SW 1271 (cell line): ENCODE measurements around the gene DNAH1.
A peak's percentile ranks its signal among the peaks of the same experiment; 100 is the strongest.

Source experiments
- DNase-seq, 2 experiments: peaks; one replicate each; lab custom pipeline; 2025; lab: John Stamatoyannopoulos, UW

The DNAH1 gene

DNA sequence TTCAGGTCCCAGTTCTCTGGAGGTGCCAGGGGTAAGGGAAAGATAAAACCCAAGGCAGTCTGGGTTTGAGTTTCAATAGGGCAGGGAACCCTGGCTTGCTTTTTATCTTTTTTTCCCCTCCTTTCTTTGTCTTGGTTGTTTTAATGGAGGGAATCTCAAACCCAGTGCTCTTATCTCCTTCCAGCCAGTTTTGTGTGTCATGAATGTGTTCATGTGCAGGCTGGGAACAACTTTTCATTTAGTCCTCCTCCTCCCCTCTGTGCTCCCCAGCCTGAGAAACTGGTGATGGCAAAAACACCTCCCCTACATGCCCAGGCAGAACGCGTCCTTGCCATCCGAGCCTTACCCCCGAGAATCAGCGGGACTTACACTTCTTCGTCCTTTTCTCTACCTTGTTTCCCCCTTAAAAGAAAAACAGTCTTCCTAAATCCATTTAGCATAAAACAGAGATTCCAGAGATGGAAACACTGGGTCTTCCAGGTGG is 117.9 kb downstream of the DNAH1 start:
- no peak for DNase-seq

DNA sequence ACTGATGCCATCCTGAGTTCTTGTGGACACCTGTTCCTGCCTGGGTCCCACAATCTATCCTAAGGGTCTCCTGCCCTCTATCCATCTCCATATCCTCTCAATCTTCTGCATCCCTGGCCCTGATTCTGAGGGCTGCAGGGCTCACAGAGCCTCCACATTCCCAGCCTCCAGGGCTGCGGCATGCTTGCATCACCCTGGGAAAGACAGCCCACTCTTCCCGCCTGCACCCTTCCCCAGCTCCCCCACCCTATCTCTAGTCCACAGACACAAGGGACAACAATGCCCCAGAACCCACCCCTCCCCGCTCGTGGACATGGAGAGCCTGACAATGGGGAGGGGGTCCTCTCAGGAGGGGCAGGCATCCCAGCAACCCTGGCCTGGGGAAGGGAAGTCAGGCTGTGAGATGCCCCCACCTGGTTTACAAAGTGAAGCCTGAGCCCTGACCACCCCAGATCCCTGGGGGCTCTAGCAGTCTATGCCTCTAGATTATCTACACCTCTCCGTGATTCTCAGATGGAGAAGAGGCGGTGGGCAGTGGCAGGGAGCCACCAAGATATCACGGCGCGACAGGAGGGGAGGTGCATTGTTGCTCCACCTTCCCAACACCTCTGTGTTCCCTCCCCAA is 118.5 kb downstream of the DNAH1 start:
- no peak for DNase-seq

DNA sequence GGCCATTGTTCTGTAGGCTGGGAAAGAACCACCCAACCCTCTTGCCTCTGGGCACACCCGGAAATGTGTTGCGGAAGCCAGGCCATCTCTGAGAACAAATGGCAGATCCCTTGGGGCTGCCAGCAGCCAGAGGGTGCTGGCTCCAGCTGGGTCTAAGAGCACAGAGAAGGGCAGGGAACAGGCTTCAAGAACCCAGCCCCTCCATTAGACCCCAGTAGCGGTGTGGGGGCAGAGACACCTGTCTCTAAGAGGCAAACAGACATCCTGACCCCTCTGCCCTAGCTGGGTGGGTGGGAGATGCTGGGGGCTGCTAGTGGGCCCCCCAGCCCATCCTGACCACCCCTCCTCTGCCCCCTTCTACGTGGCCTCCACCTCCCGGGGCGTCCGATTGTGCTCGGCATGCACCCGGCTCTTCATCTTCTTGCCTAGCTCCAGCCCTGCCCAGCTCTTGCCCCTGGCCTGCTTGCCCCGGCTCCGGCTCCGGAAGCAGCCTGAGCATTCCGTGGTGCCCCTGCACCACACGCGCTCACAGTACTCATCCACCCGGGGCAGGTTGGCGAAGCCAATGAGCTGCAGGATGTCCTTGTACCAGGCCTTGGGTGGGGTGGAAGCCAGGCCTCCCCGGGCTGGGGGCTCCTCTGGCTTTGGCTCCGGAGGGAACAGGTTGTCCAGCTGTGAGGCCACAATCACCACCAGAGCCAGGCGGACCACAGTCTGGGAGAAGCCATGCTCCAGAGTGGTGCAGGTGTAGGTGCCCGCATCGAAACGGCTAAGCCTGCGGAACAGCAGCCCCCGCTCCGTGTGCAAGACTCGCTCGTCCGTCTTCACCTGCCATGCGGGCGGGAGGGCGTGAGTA is 119.4 kb downstream of the DNAH1 start:
- no peak for DNase-seq

DNA sequence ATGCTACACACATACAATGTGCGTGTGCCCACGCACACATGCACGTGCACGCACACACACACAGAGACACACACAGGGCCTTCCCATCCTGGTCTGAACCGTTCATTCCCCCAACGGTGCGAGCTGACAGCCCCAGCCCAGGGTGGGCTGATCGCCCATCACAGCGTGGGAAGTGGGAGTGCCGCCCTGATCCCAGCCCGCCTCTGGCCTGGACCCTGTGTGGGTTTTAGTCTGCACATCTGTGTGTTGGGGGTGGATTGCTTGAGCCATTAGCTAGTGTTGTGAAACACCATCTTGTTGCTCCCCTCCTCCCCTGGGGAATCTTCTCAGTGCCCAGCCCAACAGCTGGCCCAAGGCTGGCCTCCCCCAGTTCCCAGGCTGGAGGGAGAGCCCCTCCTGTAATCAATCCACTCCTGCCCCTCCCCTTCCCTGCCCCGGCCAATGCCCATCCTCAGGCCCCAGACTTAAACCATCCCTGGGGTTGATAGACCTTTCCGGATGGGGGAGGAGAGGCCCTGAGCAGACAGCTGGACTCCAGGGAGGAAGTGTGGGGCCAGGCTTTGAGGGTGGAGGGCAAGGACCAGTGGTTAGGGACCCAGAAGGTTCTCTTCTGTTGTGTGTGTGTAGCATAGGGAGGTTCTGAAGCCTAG is 120.5 kb downstream of the DNAH1 start:
- no peak for DNase-seq

DNA sequence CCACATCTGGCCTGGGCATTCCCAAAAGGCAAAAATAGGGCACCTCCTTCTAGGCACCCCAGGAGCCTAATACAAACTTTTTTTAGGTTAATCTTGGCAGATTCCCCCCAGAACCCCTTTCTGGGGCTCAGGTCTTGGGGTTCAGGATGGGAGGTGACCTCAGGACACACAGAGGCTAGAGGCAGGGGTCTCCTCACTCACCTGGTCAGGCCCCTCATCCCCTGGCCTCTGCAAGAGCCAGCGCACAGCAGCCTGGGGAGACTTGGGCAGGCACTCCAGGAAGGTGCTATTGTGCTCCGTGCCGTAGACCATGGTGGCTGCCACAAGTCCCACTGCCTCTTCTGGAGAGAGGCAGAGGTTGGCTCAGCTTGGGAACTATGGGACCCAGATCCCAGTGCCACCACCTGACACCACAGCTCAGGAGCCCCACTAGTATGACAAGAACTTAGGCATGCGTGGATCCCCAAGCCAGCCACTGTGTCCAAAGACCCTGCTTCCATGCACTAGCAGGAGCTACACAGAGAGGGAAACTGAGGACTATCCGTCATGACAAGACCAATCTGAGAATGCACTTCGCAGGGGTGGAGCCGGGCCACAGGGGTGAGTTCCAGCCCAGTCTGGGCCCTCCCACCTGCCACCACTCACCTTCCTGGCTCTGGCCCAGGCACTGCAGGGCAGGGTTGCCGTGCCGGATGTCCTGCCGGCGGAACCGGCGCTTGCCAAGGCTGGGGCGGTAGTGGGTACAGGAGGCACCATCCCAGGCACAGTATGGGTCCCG is 121.4 kb downstream of the DNAH1 start:
- no peak for DNase-seq

DNA sequence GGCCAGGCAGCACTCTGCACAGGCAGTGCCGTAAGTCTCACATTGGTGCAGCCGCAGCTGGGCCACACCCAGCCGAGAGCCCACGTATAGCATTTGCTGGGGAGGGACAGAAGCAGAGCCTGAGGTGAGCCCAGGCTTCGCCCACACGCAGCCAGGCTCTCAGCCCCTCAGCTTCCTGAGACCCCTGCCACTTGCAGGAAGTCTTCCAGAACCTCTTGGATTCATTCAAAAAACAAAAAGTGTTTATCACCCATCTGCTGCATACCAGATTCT is 121.9 kb downstream of the DNAH1 start:
- no peak for DNase-seq

DNA sequence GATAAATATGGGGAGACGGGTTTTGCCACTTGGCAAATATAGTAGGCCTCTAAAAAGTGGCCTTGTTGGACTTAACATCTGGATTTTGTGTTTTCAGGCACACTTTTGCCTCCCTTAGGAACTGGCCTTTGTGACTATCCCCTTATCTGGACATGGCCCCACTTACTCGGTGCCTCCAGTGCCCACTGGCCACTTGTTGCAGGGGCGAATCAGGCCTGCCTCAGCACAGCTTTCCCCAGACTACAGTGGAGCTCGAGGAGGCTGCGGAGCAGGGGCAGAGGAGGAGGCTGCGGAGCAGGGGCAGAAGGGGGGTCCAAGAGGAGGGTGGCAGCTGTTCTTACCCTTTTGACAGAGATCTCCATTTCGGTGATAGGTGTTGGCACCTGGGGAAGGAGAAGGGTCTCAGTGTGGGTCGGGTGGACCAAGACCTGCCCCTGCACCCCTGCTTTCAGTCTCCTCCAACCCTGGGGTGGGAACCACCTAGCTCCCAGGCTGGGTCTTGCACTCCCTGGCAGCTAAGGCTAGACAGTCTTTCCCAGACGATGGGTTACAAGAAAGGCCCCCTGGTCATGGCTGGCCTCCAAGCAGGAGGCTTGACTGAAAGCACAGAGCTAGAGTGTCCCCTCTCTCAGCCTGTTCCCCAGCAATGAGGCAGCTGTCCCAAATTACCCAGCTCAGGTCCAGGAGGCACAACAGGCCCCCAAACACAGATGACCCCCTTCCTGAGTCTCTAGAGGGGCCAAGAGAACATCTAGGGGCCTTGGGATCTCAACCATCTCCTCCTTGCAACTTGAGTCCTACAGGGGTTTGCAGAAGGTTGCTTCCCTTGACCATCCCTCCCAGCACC is 122.7 kb downstream of the DNAH1 start:
- DNase-seq = no peak

DNA sequence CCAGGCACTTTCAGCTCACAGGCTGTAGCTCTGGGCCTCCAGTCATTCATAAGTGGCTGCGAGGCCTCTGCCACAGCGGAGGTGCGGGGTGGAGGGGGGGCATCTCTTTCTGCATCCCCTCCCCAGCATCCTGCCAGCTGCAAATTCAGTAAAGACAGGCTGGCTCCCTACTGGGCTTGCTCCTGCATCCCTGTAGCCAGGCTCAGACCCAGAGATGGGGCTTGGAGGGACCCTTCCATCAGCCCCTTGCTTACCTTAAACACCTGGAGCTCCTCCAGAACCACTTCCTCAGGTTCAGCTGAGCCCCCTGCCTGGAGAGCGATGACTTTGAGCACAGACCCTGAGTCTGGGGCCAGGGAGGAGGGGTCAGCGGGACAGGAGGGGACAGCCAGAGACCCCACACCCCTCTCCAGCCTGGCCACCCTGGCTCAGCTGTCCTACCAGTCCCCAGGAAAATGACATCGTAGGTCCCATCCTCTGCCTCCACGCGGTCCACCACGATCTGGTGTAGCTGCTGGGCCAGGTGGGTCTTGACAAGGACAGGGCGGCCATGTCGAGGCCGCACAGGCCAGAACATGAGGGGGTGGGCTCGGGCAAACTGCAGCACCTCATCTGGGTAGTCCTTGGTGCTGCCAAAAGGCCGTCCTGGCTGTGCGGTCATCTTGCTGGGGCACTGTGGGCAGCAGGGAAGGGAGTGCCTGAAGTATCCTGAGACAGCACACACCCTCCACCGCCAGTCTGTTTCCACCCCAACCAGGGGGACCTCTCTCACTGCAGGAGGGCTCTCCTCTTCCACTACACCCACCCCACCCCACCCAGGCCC is 123.5 kb downstream of the DNAH1 start:
- no peak for DNase-seq

DNA sequence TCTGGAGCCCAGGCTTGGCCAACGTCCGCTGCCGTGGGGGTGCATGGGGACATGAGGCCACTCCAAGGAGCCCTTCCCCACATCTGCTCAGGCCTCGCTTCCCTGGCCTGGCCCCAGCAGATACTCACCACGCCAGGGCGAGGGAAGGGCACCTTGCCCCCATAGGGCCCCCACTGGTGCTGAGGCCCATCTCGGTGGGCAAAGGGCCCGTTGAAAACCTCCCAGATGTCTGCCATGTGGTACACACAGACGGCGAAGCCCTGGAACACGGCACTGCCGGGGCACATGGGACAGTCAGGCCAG is 124.1 kb downstream of the DNAH1 start:
- DNase-seq = no peak

DNA sequence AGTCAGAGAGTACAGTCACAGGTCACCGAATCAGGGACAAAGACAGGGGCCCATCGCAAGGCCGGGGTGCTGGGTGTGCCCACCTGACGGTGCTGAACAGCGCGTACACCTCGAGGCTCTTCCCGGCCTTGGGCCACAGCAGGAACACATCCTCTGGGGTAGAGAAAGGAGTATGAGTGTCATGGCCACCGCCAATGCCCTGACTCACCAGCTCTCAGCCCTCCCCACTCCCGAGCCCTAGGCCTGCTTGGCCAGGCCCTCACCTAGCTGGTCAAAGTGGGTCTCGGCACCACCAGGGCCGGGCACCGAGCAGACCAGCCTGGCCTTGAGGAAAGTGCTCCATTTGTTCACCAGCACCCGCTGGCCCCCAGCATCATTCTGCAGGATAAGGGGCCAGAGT is 124.6 kb downstream of the DNAH1 start:
- DNase-seq = no peak

DNA sequence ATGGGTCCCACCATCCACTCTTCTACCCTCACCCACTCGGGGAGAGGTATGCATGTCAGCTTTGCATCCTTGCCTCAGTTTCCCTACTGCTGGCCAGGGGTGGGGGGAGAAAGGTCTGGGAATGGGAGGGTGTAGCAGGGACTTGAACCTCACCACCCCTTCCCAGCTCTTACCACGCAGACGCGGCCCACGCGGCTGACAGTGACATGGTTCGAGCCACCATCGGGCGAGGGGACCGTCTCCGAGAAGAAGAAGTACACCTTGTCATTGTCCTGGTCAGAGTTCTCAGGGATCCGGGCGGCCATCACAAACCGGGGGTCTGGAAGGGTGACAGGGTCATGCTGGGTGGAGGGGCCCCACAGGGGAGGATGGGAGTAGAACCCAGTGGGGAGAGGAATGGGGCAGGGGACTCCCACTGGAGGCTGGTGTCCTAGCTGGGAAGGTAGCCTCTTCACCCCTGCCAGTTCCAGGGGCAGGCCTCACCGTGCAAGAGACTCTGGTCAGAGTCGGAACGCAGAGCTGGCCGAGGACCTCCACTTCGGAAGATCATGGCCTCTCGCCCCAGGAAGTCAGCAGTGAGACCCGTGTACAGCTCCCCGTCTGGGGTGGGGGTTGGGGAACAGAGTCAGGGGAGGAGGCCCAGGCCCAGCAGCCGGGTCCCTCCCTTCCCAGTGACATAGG is 125.1 kb downstream of the DNAH1 start:
- no peak for DNase-seq

DNA sequence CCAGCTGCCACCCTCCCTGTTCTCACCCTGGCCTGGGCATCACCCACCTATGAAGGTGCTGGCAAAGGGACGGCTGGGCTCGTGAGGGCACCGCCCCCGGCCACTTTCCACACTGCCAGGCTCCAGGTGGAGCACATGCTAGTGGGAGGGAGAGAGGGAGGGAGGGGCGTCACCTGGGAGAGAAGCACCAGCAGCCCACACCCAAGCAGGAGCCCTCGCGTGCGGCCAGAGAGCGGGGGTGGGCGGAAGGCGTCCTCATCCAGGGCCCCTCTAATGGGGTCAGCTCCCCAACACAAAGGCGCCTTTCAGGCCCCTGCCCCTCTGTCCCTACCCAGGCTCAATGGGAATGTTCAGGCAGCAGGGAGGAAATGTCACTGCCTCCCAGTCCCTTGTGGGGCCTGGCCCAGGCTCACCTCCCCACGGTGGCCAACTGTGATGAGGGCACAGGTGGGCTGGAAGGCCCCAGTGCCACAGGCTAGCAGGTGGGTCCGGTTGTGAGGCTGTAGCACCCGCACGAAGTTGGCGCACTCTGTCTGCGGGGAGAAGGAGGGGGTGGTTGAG is 125.7 kb downstream of the DNAH1 start:
- DNase-seq = no peak

DNA sequence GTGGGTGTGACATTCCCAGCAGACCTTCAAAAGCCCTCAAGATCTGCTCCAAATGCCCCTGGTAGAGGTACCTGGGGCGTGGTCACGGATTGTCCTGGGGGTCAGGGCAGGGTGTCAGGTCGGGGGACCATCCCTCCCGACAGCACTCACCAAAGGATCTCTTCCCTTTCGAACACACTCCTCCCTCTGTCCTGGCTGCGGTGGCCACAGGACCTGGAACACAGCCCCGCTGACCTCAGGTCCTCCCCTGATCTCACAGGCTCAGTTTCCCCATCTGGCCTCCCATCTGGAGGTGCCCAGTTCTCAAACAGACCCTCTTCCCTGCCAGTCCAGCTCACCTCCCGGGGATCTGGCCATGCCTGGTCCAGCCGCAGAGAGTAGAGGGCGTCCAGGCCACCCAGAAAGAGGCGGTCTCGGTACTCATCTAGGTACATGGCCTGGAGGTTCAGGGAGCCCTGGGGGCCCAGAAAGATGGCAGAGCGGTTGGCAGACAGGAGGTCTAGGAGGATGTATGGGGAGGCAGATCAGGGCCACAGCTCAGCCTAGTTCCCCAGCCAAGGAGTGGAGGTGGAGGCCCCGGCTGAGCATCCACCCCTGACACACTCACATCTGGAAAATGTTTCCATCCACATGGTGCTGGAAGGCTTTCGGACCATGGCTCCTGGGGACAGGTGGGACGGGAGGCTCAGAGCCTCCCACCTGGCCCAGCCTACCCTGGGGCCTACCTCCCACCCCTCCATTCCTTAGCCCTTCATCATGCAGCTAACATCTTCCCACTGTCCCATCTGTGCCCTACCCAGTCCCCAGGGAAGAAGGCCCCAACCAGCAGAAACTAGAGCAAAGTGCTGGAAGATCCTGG is 126.5 kb downstream of the DNAH1 start:
- DNase-seq = no peak

DNA sequence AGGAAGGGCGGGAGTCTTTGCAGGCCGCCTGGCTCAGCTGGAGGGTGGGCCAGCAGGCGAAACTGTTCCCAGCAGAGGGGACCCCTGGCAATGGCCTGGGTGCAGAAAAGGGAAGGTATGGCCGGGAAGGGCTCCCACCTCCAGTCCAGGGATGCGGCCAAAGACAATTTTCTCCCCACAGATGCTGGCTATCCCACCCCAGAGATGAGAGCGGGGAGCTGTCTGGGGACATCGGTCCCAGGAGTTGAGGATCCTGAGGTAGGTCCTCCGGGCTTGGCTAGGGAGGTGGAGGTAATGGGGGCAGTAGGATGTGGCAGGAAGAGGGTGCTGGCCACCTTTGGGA is 127.1 kb downstream of the DNAH1 start:
- DNase-seq = no peak

DNA sequence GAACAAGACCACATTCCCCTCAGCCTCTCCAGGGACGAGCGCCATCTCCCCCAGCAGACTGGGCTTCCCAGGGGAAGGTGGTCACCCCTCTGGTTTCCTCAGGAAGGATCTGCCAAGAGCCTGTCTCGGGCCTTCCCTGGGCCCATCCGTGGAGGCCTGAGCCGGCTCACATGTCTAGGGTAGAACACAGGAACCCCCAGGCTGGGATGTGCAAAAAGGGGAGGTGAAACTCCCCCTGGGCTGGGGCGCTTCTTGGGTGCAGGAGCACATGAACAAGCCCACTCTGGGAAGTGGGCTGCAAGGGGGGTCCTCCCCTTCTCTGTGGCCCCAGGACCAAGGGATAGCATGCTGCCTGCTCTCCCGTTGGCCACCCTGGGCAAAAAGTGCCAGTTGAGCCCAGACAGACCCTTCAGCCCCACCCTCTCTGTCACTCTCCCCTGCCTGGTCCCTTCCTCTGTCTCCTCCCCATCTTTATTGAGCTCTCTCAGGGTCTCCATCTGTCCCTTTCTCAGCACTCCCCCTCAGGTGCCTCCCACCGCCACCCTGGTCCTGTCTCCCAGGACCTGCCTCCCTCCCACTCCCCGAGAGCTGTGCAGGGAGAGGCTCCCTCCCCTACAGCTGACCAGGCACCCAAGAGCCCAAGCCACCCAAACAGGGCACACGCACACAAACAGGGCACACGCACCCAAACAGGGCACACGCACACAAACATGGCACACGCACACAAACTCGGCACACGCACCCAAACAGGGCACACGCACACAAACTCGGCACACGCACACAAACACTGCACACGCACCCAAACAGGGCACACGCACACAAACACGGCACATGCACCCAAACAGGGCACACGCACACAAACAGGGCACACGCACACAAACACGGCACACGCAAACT is 127.9 kb downstream of the DNAH1 start:
- DNase-seq = no peak

DNA sequence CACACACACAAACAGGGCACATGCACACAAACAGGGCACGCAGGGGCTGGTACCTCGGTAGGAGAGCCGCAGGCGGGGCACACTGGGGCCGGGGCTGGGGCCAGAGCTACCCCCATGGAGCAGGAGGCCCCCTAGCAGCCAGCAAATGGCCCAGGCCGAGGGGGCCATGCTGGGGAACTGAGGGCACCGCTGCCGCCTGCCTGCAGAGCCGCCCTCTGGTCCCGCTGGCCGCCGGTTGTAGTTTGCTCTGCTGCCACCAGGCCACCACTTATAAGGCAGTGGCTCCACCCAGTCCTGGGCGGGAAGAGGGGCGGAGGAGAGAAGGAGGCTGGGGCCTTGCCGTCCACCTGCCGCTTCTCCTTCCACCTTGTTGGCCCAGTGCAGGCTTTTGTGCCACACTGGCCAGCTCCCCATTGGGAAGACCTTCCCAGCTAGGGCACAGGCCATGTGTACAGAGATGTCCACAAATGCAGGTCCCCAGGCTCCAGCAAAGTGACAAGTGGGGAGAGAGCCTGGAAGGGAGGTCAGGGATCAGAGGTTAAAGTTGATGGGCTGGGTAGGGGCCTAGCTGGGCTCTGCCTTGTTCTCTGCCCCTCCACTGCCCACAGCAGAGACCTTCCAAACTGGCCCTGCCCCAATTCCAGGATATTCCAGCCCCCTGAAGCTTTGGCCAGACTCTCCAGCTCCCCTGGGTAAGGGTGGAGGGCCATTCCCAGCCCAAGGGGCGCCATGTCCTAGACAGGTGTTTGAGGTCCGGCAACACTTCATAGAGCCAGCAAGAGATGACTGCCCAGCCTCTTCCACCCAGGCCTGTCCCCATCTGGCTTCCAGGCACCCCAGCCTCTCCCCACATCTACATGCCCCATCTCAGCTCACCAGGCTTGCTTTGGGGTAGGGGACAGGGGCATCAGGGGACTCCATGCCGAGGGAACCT is 129.0 kb downstream of the DNAH1 start, which contains the start of gene SEMA3G:
SEMA3G (minus strand) TSS at position 244 of the 934 bp plus-strand sequence; CDS start at position 168, 76 bp downstream.
- DNase-seq = peak in 1 of 2 experiments; percentile 10

DNA sequence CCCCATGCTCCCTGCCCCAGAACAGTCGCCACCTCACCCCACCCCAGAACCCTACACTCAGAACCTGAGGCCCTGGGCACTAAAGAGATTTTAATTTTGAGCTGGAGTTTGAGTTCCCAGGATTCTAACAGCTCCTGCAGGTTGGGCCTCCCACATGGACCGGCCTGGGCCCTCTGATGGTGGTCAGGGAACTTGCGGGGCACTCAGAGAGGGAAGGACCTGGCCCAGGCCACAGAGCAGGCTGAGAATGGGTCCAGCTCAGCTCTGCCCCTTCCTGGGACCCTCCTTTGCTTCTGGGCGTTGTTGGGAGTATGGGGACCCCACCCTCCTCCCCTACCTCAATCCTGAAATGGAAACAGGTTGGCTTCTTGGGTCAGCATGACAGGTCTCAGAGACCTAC is 129.9 kb downstream of the DNAH1 start:
- DNase-seq = no peak
